ENCODE results near the gene RDX.
"Not testable (repeated sequence)": the region's sequence is repeated elsewhere in the genome, so short reads cannot be mapped to it uniquely, and the experiment has no call there.

The RDX gene

DNA sequence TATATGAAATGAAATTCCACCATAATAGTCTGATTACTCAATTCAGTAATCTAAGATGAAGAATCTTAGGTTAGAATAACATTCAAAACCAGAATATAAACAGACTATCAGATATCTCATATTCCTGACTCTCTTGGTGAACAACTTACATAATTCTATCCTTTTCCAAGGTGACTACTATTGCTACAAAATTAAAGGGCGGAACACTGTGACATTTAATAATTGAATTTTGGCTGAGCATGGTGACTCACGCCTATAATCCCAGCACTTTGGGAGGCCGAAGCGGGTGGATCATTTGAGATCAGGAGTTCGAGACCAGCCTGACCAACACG is 34.4 kb downstream of the RDX start:
- no peak for DNase-seq

DNA sequence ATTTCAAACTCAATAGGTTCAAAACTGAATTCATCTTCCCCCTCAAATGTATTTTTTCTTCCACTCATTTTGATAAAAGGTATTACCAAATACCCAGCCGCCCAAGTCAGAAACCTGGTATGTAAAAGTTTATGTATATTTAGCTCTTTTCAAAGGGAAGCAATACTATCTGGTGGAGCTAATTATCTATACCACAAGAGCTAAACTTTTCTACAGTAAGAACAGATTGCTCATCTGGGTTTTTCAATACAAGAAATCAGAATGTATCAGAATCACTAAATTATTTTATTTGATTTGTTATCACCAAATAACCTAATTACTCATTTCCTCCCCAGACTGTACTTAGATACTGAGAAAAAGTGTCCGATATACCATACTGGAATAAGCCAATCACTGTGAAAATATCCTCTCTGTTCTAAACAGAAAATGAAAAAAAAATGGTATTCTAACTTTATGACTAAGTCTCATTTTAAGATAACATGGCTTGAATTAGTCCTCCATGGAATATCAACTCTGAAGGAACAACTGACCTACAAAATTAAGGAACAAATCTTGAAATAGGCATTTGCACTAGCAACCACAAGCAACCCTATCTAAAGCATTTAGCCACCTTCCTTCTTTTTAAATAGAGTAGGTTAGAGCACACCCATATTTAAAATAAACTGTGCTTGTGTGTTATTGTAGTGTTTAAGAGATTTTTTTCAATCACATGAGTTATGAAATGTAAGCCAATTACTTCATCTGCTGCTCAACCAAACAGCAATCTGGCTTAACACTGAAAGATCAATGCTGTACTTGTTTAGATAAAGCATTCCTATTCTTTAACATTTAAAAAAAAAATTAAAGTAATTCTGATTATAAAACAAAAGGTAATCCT is 35.0 kb downstream of the RDX start:
- DNase-seq, result no peak

DNA sequence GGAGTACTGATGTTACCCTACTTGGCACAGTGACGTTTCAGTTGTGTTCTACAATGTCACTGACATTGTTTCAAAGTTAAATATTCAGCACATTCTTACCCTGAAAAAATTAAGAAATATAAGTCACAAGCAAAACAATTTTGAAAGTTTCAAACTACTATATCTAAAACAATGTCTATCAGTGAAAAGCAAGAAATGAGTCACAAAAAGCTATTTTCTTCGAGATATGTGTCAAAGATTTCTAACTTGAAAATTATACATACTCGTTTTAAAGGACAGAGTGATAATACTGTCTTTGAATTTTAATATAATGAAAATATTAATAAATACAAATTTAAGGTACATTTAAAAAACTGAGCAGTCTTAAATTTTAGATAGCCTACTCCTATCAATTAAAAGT is 42.9 kb downstream of the RDX start:
- DNase-seq, result no peak

DNA sequence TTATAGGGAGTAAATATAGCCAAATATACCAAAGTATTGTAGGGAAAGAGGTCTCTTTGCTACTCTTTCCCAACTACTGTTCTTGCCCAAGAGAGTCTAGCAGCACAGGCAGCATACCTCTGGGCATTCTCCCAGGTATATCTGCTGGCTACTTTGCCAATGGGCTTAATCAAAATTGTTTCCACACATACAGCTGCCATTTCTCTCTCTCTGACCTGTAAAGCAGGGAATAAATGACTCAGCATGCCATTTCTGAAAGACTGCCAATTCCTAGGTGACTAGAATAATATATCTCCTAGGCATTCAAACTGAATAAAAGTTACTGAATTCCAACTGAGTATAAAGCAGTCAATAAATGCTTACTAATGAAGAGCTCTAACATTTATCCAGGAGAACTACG is 44.6 kb downstream of the RDX start:
- no peak for DNase-seq

DNA sequence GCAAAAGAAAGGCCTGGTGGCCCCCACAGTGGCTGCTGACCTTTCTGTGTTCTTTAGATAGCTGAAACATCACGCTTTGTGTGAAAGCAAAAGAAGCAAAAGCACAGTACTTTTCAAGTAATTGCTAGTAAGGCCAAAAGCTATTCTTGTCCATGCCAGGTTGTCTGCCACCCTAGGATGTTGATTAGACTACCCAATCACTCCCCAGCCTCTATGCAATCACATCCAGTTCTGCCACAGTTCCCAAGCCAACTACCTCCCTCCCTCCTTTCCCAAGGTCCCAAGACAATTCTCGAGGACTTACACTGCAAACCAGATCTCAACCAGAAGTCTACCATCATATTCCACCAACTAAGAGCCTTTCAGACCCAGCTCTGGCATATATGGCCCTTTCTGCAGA is 46.2 kb downstream of the RDX start:
- no peak for DNase-seq

GRCh38 chr11:110249766-110250165 is 46.6 kb downstream of the RDX start:
- DNase-seq, result no peak

DNA sequence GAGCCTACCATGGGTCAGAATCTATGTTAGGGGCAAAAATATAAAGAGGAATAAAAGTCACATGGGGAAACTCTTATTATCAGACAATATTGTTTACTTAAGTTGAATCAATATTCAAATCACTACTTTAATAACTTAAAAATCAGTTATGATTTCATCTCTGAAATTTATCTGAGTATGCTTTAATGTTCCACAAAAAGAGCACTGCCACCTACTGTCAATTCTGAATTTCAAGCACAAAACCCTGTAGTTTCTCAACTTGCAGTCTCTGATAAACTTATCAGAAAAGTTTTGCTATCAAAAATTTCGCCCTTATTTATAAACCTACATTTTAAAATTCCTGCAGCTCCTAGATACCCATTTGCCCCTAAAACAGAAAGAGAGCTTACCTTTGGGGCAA is 47.3 kb downstream of the RDX start:
- no peak for DNase-seq

DNA sequence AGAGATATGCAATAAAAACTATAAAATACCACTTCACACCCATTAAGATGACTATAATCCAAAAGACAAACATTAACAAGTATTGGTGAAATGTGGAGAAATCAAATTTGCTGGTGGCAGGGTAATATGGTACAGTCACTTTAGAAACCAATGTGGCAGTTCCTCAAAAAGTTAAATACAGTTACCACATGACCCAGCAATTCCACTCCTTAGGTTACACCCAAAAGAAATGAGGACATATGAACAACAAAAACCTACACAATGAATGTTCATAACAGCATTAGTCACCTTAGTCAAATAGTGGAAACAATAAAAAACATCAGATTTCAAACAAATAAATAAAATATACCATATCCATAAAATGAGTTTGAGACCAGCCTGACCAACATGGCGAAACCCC is 52.6 kb downstream of the RDX start:
- DNase-seq, result no peak

DNA sequence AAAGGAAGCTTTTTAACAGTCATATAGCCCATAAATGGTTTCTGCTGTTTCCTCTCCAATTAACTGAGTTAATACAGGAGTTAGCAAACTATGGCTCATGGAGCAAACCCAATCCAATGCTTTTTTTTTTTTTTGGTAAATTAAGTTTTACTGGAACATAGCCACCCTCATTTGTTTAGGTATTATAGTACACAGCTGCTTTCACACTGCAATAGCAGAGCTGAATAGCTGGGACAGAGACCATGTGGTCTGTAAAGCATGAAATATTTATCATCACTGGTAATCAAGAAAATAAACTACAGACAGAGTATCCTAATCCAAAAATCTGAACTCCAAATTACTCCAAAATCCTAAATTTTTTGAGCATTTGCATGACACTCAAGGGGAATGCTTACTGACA is 53.7 kb downstream of the RDX start:
- no peak for DNase-seq

DNA sequence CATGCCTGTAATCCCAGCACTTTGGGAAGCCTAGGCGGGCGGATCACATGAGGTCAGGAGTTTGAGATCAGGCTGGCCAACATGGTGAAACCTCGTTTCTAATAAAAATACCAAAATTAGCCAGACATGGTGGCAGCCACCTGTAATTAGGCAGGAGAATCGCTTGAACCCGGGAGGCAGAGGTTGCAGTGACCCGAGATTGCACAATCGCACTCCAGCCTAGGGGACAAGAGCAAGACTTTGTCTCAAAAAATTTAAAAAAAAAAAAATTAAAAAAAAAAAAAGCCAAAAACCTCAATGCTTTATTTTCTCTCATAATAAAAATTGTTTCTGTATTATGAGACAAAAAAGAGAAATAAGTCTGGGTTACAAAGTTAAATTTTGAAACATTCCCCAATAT is 54.2 kb downstream of the RDX start:
- DNase-seq, result no peak

DNA sequence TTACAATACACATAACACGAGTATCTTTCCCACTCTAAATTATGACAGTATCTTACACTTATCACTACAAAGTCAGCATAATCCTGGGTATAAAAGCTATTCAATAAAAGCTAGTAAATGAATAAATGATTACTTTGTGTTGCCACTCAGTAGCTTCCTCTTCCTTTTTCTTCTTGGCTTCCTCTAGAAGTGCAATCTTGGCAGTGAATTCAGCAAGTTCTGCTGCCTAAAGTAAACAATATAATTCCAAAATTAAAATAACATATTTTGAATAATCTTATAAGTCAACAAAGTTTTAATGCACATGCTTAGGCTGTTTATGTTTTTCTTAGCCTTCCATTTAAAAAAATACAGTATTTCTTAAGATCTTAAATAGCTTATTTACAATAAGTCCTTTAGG is 60.4 kb downstream of the RDX start:
- DNase-seq, result no peak

DNA sequence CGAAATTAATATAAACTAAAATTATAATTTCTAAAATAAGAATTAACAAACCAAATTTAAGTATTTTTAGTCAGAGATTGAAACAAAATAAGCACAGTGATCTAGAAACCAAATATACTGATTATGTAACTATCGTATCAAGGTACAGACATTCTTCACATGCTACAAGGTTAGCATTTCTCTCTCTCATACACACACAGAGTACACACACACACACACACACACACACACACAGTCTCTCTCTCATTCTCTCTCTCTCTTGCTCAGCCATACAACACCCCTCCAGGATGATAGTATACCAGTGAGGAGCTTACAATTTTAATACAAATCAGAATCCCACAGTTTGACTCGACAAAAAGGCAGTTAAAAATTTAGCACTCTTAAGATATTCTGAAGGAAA is 66.0 kb downstream of the RDX start:
- no peak for DNase-seq

GRCh38 chr11:110219006-110219785 is 77.2 kb downstream of the RDX start:
- DNase-seq, result no peak

- DNase-seq, result no peak
Measured at GRCh38 chr11:110217936-110218335, 78.5 kb downstream of the RDX start.

DNA sequence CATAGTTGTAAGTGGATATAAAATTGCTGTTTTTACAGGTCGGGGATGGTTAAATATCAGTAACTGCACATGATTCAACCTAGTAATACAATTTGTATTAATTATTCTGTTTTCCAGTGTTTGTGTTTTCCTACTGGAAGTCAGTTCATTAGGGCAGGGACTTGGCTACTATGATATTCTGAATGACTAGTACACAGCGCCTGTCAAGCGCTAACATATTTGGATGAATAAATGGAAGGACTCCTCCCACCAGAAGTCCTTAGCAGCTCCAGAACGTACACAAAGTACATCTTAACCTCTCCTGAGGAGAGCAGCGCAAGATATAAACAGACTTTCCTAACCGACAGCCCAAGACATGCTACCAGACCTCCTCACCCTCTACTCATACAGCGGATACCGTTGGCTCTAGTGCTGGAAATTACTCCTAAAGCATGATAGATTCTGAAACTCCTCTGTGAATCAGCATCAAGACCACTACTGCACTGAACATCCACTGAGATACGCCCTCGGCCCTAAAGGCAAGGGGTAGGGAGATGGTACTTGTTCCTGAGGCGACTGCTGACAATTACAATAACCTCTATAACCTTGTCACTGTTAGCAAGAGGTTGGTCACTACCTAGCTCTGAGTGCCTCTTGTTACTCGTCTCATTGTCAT is 79.1 kb downstream of the RDX start:
- DNase-seq, result no peak

- not testable (repeated sequence) for DNase-seq
Measured at GRCh38 chr11:110209313-110209694, 87.1 kb downstream of the RDX start.

DNA sequence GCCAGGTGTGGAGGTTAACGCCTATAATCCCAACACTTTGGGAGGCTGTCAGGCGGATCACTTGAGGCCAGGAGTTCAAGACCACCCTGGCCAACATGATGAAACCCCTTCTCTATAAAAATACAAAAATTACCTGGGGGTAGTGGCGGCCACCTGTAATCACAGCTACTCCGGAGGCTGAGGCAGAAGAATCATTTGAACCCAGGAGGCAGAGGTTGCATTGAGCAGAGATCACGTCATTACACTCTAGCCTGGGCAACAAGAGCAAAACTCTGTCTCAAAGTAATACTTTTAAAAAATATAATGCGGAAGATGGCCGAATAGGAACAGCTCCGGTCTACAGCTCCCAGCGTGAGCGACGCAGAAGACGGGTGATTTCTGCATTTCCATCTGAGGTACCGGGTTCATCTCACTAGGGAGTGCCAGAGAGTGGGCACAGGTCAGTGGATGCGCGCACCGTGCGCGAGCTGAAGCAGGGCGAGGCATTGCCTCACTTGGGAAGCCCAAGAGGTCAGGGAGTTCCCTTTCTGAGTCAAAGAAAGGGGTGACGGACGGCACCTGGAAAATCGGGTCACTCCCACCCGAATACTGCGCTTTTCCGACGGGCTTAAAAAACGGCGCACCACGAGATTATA is 87.6 kb downstream of the RDX start:
- not testable (repeated sequence) for DNase-seq

- no peak for DNase-seq
Measured at GRCh38 chr11:110207123-110207522, 89.3 kb downstream of the RDX start.

- no peak for DNase-seq
Measured at GRCh38 chr11:110200836-110201235, 95.6 kb downstream of the RDX start.

- DNase-seq, result no peak
Measured at GRCh38 chr11:110200241-110200640, 96.2 kb downstream of the RDX start.

DNA sequence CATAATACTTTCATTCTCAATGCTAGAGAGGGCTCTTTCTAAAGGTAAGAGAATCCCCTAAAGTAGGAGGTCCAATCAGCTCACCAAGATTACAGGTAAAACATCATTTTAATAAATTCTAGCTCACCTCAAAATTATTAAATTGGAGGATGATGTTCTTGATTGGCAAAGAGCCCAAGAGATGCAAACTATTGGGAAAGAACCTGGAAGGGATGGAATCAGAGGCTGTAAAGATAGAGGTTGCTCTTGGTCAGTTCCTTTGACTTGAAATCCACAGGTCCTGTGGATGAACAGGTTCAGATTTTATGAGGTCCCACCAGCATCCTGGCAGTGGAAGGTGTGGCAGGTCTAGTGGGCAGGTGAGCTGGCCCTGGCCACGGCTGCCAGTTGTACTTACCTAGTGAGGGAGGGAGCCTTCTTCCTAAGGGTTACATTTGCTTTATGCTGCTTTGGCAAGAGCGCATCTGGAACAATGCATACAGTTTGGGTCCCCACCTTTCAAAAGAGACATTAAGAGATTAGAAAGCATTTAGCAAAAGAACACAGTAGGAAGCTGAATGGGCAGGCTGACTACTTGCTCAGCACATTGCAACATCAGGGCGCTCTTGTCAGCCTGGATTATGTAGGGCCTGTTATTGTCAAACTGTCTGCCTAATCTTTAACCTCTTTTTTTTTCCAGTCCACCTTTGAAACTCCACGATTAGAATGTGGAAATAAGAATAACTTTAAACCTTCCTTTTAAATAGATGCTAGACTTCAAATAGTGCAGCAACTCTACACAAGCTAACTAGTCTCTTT is 97.0 kb downstream of the RDX start:
- no peak for DNase-seq

DNA sequence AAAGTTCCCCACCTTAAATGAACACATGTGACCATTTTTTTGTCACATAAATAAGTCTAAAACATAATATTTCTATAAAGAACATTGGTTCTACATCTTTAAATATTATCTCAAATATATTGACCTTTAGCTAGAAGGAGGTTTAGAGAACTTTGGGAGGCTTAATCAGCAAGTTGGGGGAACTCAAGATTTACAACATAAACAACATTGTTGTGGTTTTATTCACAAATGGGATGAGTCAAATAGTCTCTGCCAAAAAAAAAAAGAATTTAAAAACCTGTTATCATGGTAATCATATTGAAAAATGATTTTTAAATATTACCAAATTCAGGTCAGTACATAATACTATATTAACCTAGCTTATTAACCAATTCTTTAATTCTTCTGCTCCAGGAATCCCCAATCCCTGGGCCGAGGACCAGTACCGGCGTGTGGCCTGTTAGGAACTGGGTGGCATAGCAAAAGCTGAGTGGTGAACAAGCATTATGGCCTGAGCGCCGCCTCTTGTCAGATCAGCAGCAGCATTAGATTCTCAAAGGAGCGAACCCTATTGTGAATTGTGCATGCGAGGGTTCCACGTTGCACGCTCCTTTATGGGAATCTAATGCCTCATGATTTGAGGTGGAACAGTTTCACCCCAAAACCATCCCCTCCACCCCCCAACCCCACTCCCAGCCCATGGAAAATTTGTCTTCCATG is 98.2 kb downstream of the RDX start:
- DNase-seq, result no peak

Measured in NCI-H1436 treated with DMSO at 0.1 percent for 48 hours (cell line).